HG03025 (cell line): ENCODE measurements around the gene PDE8B.

Experiments
- ATAC-seq: cut with Tn5 transposase; IDR thresholded peaks from one replicate; pipeline ENCODE4 v1.9.1; 2021; ENCODE audit warnings: mild to moderate bottlenecking, moderate library complexity; ENCODE audit not compliant: unreplicated experiment, low FRiP score

Gene PDE8B

DNA sequence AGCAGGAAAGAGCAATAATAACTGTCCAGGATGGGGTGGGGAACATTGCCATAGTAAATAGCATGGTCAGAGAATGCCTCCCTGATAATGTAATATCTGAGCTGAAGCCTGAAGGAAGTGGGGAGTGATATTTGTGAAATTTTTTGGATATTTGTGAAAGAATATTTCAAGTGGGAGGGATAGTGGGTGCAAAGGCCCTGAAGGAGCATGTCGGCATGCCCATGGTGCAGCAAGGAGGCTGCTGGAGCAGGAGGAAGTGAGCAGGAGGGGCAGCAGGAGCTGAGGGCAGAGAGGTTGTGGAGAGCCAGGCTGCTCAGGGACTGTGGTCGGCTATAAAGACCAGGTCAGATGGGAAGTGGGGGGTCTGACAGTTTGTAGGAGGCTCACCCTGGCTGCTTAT lies 21.1 kb upstream of the PDE8B start:
- no peak for ATAC-seq

DNA sequence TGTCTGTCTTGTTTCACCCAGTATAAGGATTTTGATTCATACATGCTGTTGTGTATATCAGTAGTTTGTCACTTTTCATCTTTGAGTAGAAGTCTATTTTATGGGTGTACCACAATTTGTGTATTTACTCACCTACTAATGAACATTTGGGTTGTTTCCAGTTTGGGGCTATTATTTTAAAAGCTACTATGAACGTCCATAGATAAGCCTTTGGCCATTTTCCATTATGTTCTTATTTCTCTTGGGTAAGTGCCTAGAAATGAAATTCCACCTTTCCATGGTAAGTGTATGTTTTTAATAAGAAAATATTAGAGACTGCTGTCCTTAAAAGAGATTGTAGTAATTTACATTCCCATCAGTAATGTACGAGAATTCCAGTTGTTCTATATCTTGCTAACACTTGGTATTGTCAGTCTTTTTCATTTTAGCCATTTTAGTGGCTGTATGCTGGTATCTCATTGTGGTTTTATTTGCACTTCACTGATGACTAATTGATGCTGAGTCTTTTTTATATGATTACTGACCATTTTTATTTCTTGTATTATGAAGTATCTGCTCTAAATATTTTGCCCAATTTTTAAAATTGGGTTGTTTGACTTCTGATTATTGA lies 17.9 kb upstream of the PDE8B start:
- ATAC-seq = no peak

DNA sequence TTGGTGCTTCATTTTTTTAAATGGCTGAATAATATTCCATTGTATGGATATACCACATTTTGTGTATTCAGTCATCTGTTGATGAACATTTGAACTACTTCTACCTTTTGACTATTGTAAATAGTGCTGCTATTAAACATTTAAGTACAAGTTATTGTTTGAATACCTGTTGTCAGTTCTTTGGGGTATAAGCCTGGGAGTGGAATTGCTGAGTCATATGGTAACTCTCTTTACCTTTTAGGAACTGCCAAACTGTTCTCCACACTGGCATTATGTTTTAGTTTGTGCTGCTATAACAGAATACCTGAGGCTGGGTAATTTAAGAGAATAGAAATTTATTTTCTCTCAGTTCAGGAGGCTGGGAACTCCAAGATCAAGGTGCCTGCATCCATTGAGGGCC lies 15.7 kb upstream of the PDE8B start:
- ATAC-seq = no peak

DNA sequence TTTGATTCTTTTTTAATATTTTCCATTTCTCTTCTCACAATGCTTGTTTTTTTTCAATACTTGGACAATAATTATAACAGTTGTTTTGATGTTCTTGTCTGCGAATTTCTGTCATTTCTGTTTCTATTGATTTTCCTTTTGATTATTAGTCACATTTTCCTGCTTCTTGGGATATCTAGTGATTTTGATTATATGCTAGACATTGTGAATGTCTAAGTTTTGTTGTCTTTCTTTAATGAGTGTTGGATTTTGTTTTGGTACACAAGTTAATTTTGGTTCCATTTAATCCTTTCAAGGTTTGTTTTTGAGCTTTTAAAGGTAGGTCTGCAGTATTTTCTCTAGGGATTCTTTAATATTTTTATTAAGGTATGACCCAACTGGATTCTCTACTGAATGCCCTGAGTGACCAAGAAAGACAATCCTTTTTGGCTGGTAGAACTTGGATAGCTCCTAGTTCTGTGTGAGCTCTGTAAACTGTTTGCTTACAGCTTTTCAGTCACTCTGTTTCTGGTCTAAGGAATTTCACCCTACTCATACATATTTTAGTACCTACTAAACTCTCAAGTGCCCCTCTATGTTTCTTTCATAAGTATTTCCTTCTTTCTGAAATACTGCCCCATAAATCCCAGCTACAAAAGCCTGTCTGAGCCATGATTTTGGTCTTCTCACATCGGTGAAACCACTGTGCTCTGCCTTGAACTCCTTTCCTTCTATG lies 12.5 kb upstream of the PDE8B start:
- no peak for ATAC-seq

DNA sequence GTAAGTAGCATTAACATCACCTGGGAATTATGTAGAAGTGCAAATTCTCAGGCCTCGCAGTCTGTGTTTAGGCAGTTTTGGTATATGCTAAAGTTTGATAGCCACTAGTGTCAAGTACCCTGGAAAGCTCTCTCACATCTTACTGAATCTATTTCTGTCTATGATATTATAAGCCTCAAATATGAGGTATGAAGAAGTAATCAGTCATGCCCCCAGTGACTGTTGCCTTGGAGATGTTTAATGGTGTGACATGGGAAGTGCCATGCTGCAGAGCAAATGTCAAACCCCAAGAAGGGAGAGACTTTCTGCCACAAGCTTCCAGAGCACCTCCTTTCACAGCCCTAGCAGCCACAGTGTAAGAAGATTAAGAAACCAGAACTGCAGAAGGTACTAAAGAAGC lies 9.8 kb upstream of the PDE8B start:
- no peak for ATAC-seq

DNA sequence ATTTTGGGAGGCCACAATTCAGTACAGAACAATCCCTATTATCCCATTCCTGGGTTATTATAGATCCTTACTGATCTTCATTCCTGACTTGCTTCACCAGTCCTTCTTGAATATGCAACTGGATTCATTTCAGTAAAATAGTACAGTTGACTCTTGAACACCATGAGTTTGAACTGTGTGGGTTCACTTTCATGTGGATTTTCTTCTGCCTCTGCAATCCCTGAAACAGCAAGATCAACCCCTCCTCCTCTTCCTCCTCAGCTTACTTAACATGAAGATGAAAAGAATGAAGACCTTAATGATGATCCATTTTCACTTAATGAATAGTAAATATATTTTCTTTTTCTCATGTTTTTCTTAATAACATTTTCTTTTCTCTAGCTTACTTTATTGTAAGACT lies 8.3 kb upstream of the PDE8B start:
- no peak for ATAC-seq

DNA sequence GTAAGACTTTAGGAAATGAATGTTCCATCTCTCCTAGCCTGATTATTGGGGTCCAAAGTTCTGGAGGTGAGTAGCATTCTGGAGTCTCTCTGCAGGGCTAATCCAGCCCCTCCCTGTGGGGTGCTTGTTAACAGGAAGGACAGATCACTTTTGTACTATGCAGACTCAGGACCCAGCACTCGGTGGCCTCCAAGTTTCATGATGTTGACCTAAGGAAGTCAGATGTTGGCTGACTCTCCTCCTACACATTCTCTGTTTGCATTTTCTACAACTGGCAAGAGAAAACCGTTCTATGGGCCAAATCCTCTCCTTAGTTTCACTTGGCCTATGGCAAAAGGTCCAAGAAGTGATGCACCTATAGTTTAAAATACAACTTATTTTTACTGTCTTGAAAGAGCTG lies 5.5 kb upstream of the PDE8B start:
- peak; percentile 55 for ATAC-seq

DNA sequence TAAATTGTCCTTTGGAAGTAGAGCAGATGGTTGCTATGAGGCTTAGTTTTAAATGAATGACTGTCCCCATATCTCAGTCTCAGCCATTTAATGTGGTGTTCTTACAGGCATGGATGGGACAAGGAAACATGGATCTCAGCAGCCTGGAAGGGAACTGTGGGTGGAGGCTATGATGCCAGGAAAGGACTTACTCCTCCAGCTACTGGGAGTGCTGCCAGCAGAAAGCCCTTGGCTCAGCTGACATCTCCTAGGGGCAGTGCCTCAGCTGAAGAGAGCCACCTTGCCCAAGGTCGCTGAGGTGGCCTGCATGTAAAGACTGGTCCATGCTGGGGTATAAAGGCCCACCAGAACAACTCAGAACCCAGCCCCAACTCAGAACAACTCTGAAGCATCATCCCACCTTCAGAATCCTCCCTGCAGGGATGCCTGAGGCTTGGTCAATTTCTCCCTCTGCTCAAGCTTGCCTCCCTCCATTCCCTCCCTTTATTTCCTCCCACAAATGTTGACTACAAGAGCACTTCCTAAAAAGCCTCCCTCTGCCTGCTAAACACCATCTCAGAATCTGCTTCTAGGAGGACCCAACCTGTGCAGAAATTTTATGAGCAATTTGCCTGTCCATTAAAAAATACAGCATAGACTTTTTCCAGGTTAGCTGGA lies 1.8 kb upstream of the PDE8B start:
- ATAC-seq = no peak

DNA sequence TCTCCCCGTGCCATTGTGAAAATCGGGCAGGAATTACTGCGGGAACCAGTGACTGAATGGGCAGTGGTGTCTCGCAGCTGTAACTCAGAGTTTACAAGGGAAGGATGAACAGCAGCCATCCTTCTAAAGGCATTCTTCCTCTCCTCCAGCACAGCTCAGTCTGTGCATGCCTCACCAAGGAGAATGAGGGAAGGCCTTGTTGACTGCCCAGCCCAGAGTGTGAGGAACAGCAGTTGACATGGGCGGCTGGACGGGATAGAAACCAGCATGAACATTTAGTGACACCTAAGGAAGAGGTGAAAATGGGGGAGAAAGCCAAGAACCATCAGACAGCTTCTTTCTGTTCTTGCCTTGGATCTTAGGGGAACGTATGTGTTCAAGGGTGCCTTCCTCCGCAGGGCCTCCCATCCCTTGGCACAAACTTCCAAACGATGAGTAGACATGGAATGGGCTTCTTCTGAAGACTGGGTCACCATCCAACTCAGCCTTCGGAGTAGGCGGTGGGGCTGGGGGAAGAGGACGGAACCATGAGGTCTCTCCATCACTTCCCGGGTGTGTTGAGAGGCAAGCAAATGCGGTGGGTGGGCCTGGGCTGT lies 887 bp upstream of the PDE8B start:
- ATAC-seq = no peak

DNA sequence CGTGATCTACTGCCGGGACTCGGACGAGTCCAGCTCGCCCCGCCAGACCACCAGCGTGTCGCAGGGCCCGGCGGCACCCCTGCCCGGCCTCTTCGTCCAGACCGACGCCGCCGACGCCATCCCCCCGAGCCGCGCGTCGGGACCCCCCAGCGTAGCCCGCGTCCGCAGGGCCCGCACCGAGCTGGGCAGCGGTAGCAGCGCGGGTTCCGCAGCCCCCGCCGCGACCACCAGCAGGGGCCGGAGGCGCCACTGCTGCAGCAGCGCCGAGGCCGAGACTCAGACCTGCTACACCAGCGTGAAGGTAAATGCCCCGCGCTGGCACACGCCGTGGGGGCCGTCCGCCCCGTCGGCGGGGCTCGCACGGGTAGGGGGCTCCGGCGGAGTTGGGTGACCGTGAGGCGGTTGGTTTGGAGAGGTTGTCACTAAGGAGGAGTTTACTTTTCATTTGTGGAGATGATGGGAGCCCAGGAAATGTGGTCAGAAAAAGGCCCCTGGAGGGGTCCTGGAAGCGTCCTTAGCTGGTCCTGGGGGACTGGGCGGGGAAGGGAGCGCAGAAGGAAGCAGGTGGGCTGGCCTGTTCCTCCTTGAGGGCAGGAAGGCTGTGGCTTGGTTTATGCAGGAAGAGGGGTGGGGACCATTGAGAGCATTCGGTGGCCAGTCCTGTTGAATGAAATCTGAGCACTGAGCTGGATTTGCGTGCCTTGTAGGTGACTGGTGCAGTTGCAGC lies 647 bp downstream of the PDE8B start:
- ATAC-seq = no peak

DNA sequence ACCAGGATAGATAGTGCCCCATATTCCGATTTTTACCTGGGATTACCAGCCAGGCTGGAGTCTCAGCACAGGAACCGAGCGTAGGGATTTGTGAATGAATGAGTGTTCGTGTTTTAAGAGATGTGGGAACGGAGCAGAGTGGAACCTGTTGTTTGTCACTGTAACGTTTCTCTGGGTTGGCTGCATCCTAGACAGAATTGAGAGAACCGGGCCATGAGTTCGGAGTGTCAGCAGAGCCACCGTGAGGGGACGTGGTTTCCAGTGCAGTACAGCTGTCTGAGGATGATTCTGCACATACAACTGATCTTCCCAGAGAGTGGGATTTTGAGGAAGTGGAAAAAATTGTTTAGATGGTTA lies 1.2 kb downstream of the PDE8B start:
- ATAC-seq = no peak

DNA sequence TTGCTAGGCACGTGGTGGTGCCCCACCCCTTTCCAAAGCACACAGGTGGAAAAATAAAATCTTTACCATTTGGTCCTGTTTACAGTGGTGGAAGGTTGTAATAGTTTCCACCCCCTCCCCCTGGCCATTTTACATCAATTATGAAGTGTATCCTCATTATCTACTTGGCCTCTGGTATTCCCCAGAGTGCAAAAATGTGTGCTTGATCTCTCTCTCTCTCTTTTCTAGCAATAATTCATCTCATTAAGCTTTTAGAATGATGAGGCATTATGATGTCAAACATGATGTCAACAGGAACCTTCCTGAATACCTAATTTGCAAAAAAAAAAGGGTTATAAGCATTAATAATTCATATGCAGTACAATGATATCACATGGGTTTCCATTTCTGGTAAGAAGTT lies 3.1 kb downstream of the PDE8B start:
- ATAC-seq = no peak

DNA sequence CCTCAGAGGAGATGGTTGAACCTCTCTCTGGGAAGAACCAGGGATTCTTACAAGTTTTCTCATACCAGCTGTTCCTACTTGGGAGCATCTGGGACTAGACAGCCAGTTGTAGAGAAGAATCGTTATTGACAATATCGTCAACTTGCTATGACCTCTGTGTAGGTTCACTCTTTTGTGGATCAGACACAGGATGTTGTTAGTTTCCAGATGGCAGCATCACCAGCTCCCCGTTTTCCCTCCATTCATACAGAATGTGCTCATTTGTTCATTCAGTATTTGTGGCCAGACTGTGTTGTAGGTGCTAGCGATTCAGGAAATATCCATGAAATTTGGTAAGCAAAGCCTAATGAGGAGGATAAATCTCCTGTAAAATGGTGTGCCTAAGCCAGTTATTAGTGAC lies 3.7 kb downstream of the PDE8B start:
- ATAC-seq = no peak

DNA sequence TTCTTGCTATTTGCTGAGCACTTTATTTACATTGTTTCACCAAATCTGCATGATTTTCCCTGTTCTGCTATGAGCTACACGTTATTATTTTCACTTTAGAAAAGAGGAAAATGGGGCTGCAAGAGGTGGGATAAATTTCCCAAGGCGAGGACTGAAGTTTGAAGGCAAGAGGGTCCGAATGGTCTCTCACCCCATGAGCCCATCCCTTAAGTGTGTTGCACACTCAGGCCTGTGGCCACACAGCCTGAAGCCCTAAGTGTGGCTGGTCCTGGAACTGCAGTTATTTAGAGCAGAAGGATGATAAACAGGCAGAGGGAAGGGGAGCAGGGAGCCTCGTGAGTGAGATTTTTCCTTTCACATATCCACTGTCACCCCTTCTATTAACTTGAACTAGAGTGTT lies 7.8 kb downstream of the PDE8B start:
- no peak for ATAC-seq

DNA sequence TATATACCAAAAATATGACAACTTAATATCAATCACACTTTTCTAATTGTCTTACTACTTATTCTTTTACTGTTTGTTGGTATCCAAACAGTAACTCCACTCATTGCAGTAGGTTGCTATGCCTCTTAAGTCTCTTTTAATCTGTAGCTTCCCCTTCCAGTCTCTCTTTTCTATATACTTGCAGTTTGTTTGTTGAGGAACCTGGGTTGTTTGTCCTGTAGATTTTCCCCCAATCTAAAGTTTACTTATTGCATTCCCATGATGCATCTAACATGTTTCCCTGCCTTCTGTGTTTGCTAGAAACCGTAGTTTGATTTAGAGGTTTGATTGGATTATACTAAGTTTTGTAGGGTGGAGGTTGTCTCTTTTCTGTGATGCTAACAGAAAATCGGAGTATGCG lies 10.6 kb downstream of the PDE8B start:
- ATAC-seq = no peak

DNA sequence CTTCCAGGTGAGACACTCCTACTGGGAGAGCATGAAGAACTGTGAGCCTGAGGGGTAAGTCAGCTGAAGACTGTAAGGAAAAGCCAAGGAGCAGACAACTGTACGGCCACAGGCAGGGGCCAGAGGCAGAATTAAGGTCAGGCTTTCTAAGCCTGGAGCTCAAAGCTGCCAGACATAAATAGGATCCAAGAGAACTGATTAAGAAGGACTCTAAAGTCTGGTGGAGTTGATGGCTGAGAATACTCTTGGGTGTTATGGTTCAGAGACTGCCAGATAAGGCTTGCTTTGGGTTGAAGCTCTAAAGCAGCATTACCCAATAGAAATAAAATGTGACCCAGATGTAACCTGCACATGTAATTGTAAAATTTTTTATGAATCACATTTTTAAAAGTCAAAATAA lies 12.2 kb downstream of the PDE8B start:
- no peak for ATAC-seq

DNA sequence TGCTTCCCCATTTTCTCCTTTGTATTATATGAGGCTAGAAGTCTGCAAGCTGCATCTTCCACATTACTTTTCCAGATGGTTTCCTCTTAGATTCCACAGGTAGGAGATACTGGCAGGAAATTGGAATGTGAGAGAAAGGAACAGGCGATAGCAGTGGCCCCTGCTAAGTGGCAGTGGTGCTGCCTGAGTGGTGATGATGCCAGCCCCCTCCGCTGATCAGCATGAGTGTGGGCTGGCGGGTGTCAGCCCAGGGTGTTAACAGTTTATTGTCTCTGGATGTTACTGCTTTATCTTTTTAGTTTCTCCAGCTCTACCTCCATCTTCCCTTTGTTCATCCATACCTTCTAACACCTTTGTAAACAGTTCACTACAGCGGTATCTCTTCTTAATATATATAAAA lies 13.2 kb downstream of the PDE8B start:
- no peak for ATAC-seq

DNA sequence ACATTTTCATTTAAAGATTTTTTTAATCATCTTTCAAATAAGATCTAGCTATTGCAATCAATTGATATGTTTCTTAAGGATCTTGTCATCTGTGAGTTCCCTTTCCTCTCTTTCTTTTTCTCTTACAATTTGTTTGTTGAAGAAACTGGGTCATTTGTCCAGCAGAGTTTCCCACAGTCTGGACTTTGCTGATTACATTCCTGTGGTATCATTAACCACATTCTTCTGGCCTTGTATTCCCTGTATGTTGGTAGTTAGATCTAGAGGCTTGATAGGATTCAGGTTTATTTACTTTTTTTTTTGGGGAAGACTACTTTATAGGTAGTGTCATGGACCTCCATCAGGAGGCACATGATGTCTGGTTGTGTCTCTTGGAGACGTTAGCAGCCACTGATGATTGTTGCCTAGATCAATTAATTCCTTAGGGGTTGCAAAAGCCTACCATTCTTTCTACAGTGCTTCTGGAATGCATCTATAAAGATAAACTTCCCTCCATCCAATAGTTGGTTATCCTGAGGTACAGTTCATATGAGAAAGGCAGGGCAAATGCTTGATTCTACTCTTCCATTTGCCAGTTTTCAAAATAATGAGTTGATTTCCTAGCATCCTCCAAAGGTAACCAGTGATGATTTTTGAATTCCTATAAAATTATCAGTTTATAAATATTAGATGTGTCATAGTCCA lies 14.3 kb downstream of the PDE8B start:
- ATAC-seq = no peak

DNA sequence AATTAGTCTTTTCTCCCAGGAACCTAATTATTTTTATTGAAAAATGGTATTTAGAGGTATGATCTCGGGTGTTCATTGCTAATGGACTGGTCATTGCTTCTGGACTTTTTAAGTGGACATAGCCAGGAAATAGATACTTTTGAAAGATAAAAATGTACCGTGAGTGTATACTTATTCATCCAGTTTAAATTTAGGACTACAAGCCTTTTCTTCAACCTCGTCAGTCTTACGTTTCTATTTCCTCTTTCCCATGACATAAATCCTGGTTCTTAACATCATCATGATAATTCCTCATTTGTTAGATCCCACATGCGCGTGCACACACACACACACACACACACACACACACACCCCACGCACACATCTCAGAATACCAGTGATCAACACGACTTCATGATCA lies 15.1 kb downstream of the PDE8B start:
- ATAC-seq = no peak

DNA sequence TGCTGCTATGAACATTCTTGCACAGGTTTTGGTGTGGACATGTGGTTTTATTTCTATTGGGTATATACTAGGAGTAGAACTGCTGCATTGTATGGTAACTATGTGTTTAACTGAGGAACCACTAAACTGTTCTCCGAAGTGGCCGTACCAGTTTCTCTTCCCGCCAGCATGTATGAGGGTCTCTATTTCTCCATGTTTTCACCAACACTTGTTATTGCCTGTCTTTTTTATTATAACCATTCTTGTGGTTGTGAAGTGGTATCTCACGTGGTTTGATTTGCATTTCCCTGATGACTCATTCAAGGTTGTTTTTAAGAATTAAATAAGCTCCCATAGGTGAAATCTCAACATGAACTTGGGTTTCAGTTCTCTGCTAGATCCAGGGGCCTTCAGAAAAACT lies 19.4 kb downstream of the PDE8B start:
- no peak for ATAC-seq
